Neuronal stem cell (in vitro differentiated cells): ENCODE results near the gene WTIP.
"Not testable (repeated sequence)": the region's sequence is repeated elsewhere in the genome, so short reads cannot be mapped to it uniquely, and the experiment has no call there.

Experiments
- DNase-seq: peaks from one replicate; pipeline ENCODE4 v3.0.0-alpha.2; 2013; ENCODE audit warnings: low spot score
- H2AFZ ChIP-seq: one replicate; pipeline ENCODE4 v1.6.1; 2013; ENCODE audit warnings: mild to moderate bottlenecking, low read length, inconsistent platforms
- H2AK5ac ChIP-seq: 2 replicates; pipeline ENCODE4 v1.6.1; 2013; ENCODE audit warnings: low read depth, mild to moderate bottlenecking, inconsistent platforms, low read length, moderate library complexity, mixed read lengths
- H2BK120ac ChIP-seq: 2 replicates; pipeline ENCODE4 v1.6.1; 2013; ENCODE audit warnings: low read depth, mild to moderate bottlenecking, inconsistent platforms, low read length, moderate library complexity, mixed read lengths
- H2BK12ac ChIP-seq: one replicate; pipeline ENCODE4 v1.6.1; 2013; ENCODE audit warnings: low read length, inconsistent platforms
- H2BK15ac ChIP-seq: 2 replicates; pipeline ENCODE4 v1.6.1; 2013; ENCODE audit warnings: mild to moderate bottlenecking, low read length, inconsistent platforms, mixed read lengths
- H2BK5ac ChIP-seq: one replicate; pipeline ENCODE4 v1.6.1; 2013; ENCODE audit warnings: inconsistent platforms, mild to moderate bottlenecking, low read length, moderate library complexity
- H3K14ac ChIP-seq: one replicate; pipeline ENCODE4 v1.6.1; 2013; ENCODE audit warnings: low read length, inconsistent platforms
- H3K18ac ChIP-seq: 2 replicates; pipeline ENCODE4 v1.6.1; 2013; ENCODE audit warnings: low read length, inconsistent platforms
- H3K23ac ChIP-seq: 2 replicates; pipeline ENCODE4 v1.6.1; 2013; ENCODE audit warnings: low read depth, mild to moderate bottlenecking, mixed read lengths, low read length, inconsistent platforms; ENCODE audit not compliant: poor library complexity
- H3K27ac ChIP-seq: replicated peaks from 3 replicates; pipeline ENCODE4 v1.5.1; 2013; ENCODE audit warnings: low read length, inconsistent platforms
- H3K27me3 ChIP-seq, 3 experiments: 2 replicates each; pipeline ENCODE4 v1.6.1; 2013; ENCODE audit warnings: low read length in 3 of 3, mild to moderate bottlenecking in 2 of 3, inconsistent platforms in 1 of 3, low read depth in 1 of 3, mixed read lengths in 1 of 3, moderate library complexity in 1 of 3; ENCODE audit not compliant: control insufficient read depth in 3 of 3, insufficient read depth in 3 of 3
- H3K36me3 ChIP-seq, 2 donors: replicated peaks in 1 of 2; 2 replicates each; pipeline ENCODE4 v1.6.1; 2013; ENCODE audit warnings: low read length in 2 of 2; ENCODE audit not compliant: control insufficient read depth in 2 of 2, insufficient read depth in 2 of 2
- H3K4ac ChIP-seq: 2 replicates; pipeline ENCODE4 v1.6.1; 2013; ENCODE audit warnings: inconsistent platforms, mild to moderate bottlenecking, low read length, moderate library complexity
- H3K4me1 ChIP-seq, 2 donors: 1 replicate in 1 of 2; 2 replicates in 1 of 2; pipeline ENCODE4 v1.6.1; 2013; ENCODE audit warnings: low read length in 2 of 2, low read depth in 1 of 2; ENCODE audit not compliant: control insufficient read depth in 2 of 2, insufficient read depth in 1 of 2
- H3K4me2 ChIP-seq: one replicate; pipeline ENCODE4 v1.6.1; 2013; ENCODE audit warnings: mild to moderate bottlenecking, low read length, inconsistent platforms; ENCODE audit not compliant: insufficient read depth, poor library complexity, severe bottlenecking
- H3K4me3 ChIP-seq, 2 donors: 2 replicates each; pipeline ENCODE4 v1.5.1; 2013; ENCODE audit warnings: low read length in 2 of 2, mild to moderate bottlenecking in 2 of 2, inconsistent platforms in 1 of 2, moderate library complexity in 1 of 2
- H3K79me1 ChIP-seq: one replicate; pipeline ENCODE4 v1.6.1; 2013; ENCODE audit warnings: low read depth, mild to moderate bottlenecking, inconsistent platforms, low read length, moderate library complexity
- H3K9ac ChIP-seq: one replicate; pipeline ENCODE4 v1.6.1; 2013; ENCODE audit warnings: mild to moderate bottlenecking, low read depth, low read length, inconsistent platforms; ENCODE audit not compliant: poor library complexity
- H3K9me3 ChIP-seq, 2 donors: replicated peaks in 1 of 2; 2 replicates each; pipeline versions ENCODE3 to v1.6.1; 2013; ENCODE audit warnings: low read length in 2 of 2, mild to moderate bottlenecking in 2 of 2, inconsistent platforms in 1 of 2, low read depth in 1 of 2, mixed read lengths in 1 of 2, moderate library complexity in 1 of 2; ENCODE audit not compliant: control insufficient read depth in 2 of 2, insufficient read depth in 1 of 2
- H4K8ac ChIP-seq: one replicate; pipeline ENCODE4 v1.6.1; 2013; ENCODE audit warnings: low read depth, mild to moderate bottlenecking, inconsistent platforms, low read length, moderate library complexity
- H4K91ac ChIP-seq: one replicate; pipeline ENCODE4 v1.6.1; 2013; ENCODE audit warnings: low read length, low read depth, mild to moderate bottlenecking, inconsistent platforms; ENCODE audit not compliant: poor library complexity
- WGBS, 2 donors: extraction: QIAGEN DNeasy Blood & Tissue Kit; methylation state at CpG; one replicate each; pipeline ENCODE4 v1.1.7; 2013; ENCODE audit warnings: missing lambda C conversion rate in 2 of 2, mixed read lengths in 1 of 2; ENCODE audit not compliant: insufficient read length in 2 of 2, insufficient replicate concordance in 1 of 2; ENCODE audit errors: extremely low coverage in 2 of 2; 5-methylcytosine and 5-hydroxymethylcytosine counted together

WTIP gene

GRCh38 chr19:34464785-34465184 lies 16.8 kb upstream of the WTIP start:
- DNase-seq, H2BK120ac ChIP-seq, H3K9me3 ChIP-seq, H3K14ac ChIP-seq, H3K23ac ChIP-seq, H3K27ac ChIP-seq, H3K4me3 ChIP-seq, H3K79me1 ChIP-seq, H4K8ac ChIP-seq, H3K4me2 ChIP-seq, H3K4ac ChIP-seq, H4K91ac ChIP-seq, H2AFZ ChIP-seq, H2AK5ac ChIP-seq, H3K27me3 ChIP-seq, H3K4me1 ChIP-seq, H3K9ac ChIP-seq, H2BK12ac ChIP-seq, H2BK15ac ChIP-seq, H3K18ac ChIP-seq, H2BK5ac ChIP-seq: not testable (repeated sequence)
- peaks cover 47 to 100% of the 10 kb centered on the region in 2 donors for H3K36me3 ChIP-seq
- WGBS, 2 donors: no CpG with 5 or more reads among the region's 4 CpGs

- Histone ChIP-seq H3K9me3 (no peaks in the 10 kb centered on the region), H4K91ac (no peak overlapping the region), H2BK120ac (no peak overlapping the region), H2BK15ac (no peak overlapping the region), H3K9ac (no peak overlapping the region), H2BK12ac (no peak overlapping the region), H3K79me1 (peaks cover 1% of the 10 kb centered on the region), H3K4me3 (no peak overlapping the region), H2AK5ac (no peak overlapping the region), H3K4me2 (no peak overlapping the region), H3K4me1 (no peaks in the 10 kb centered on the region), H3K18ac (no peak overlapping the region), H3K4ac (no peak overlapping the region), H3K36me3 (peaks cover 38 to 100% of the 10 kb centered on the region in 2 donors), H2BK5ac (no peak overlapping the region), H3K14ac (no peak overlapping the region), H3K23ac (no peak overlapping the region), H3K27me3 (no peaks in the 10 kb centered on the region), H2AFZ (no peak overlapping the region), H3K27ac (no peak overlapping the region), H4K8ac (no peak overlapping the region)
- no CpG with 5 or more reads among the region's 1 CpG for WGBS, 2 donors
- DNase-seq: no peak
Observed at GRCh38 chr19:34468409-34468808, 13.1 kb upstream of the WTIP start.

- not testable (repeated sequence) for H3K23ac ChIP-seq, H2AFZ ChIP-seq, H2BK5ac ChIP-seq, H3K27ac ChIP-seq, H4K91ac ChIP-seq, H2BK120ac ChIP-seq, H3K27me3 ChIP-seq, H2BK15ac ChIP-seq, DNase-seq, H3K9ac ChIP-seq, H2AK5ac ChIP-seq, H3K4ac ChIP-seq, H3K9me3 ChIP-seq, H3K18ac ChIP-seq, H2BK12ac ChIP-seq, H3K4me1 ChIP-seq, H3K79me1 ChIP-seq, H3K4me3 ChIP-seq, H3K4me2 ChIP-seq, H4K8ac ChIP-seq, H3K14ac ChIP-seq
- peaks cover 33 to 100% of the 10 kb centered on the region in 2 donors for H3K36me3 ChIP-seq
- no CpG with 5 or more reads among the region's 5 CpGs for WGBS, 2 donors
Observed at GRCh38 chr19:34469026-34469425, 12.5 kb upstream of the WTIP start.

GRCh38 chr19:34471906-34472700 lies 9.5 kb upstream of the WTIP start:
- Histone ChIP-seq H3K18ac (no peak overlapping the region), H3K9me3 (peaks cover 0 to 3% of the 10 kb centered on the region in 2 donors), H3K14ac (no peak overlapping the region), H2BK12ac (no peak overlapping the region), H3K9ac (no peak overlapping the region), H3K79me1 (no peaks in the 10 kb centered on the region), H3K27me3 (no peaks in the 10 kb centered on the region), H3K23ac (no peak overlapping the region), H3K36me3 (peaks cover 23 to 76% of the 10 kb centered on the region in 2 donors), H4K8ac (no peak overlapping the region), H2BK5ac (no peak overlapping the region), H2BK15ac (no peak overlapping the region), H4K91ac (no peak overlapping the region), H3K4me1 (no peaks in the 10 kb centered on the region), H2AFZ (no peak overlapping the region), H3K4ac (no peak overlapping the region), H3K27ac (no peak overlapping the region), H3K4me3 (no peak overlapping the region), H2AK5ac (no peak overlapping the region), H2BK120ac (no peak overlapping the region), H3K4me2 (no peak overlapping the region)
- WGBS, 2 donors: no CpG with 5 or more reads among the region's 8 CpGs
- DNase-seq: no peak
